HG03108 (cell line): Measurements from ENCODE around the gene GRIN3B.
A peak's percentile ranks its signal among the peaks of the same experiment; 100 is the strongest.
"Not testable (repeated sequence)": the region's sequence is repeated elsewhere in the genome, so short reads cannot be mapped to it uniquely, and the experiment has no call there.

Experiments used
- ATAC-seq: cut with Tn5 transposase; IDR thresholded peaks from one replicate; pipeline ENCODE4 v1.9.1; 2021; ENCODE audit warnings: moderate library complexity; ENCODE audit not compliant: unreplicated experiment

GRIN3B gene

GRCh38 chr19:1000095-1000494, at the start of gene GRIN3B:
GRIN3B (plus strand) TSS chr19:1000419; CDS start chr19:1000438, 19 bp downstream.
- no peak for ATAC-seq

GRCh38 chr19:952049-952679, 48.1 kb upstream of the GRIN3B start:
- no peak for ATAC-seq

GRCh38 chr19:952680-953444, 47.4 kb upstream of the GRIN3B start:
- ATAC-seq, result no peak

GRCh38 chr19:953445-954271, 46.6 kb upstream of the GRIN3B start:
- ATAC-seq, result no peak

GRCh38 chr19:954272-954671, 45.9 kb upstream of the GRIN3B start:
- no peak for ATAC-seq

GRCh38 chr19:954672-955494, 45.3 kb upstream of the GRIN3B start:
- peak; percentile 34 for ATAC-seq

- no peak for ATAC-seq
Observed at GRCh38 chr19:955803-956765, 44.1 kb upstream of the GRIN3B start.

- ATAC-seq, result no peak
Observed at GRCh38 chr19:956766-957440, 43.3 kb upstream of the GRIN3B start.

- ATAC-seq, result not testable (repeated sequence)
Observed at GRCh38 chr19:957578-957977, 42.6 kb upstream of the GRIN3B start.

GRCh38 chr19:958967-959855, 41.0 kb upstream of the GRIN3B start:
- no peak for ATAC-seq

GRCh38 chr19:960020-960419, 40.2 kb upstream of the GRIN3B start:
- ATAC-seq, result no peak

GRCh38 chr19:960601-960938, 39.6 kb upstream of the GRIN3B start:
- ATAC-seq, result no peak

- ATAC-seq, result no peak
Observed at GRCh38 chr19:961866-962620, 38.2 kb upstream of the GRIN3B start.

GRCh38 chr19:962683-963400, 37.4 kb upstream of the GRIN3B start:
- ATAC-seq, result no peak

- ATAC-seq, result no peak
Observed at GRCh38 chr19:963486-963951, 36.7 kb upstream of the GRIN3B start.

- no peak for ATAC-seq
Observed at GRCh38 chr19:964116-964520, 36.1 kb upstream of the GRIN3B start.
